HG03565 (cell line): ENCODE results near the gene OR51E2.
"Not testable (repeated sequence)": the region's sequence is repeated elsewhere in the genome, so short reads cannot be mapped to it uniquely, and the experiment has no call there.

ENCODE experiments used
- ATAC-seq: cut with Tn5 transposase; IDR thresholded peaks from one replicate; pipeline ENCODE4 v1.9.1; 2021; ENCODE audit warnings: mild to moderate bottlenecking, moderate library complexity; ENCODE audit not compliant: unreplicated experiment

The OR51E2 gene

DNA sequence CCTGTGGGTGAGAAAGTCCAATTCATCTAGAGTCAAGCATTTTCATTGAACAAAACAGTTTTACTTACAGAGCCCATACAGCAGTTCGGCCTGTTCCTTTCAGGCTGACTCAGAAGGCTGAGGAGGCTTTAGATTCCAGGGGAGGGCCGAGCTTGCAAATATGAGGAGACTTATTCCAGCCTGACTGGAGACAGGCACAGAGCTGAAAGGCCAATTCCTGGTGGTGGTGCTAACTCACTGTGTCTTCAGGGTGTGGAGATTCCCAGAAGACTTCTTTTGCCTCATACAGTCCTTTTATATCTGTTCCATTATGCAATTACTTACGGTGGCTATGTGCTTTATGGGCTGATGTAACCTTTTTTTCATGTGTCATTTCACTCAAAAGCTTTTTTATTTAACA is at the start of gene OR51E2:
TSS of gene OR51E2 (minus strand) at position 269 of the 400 bp plus-strand sequence. CDS start 15,142 bp downstream, outside the sequence.
- no peak for ATAC-seq

- no peak for ATAC-seq
These were observed 43.1 kb upstream of the OR51E2 start for GRCh38 chr11:4740735-4741134.

DNA sequence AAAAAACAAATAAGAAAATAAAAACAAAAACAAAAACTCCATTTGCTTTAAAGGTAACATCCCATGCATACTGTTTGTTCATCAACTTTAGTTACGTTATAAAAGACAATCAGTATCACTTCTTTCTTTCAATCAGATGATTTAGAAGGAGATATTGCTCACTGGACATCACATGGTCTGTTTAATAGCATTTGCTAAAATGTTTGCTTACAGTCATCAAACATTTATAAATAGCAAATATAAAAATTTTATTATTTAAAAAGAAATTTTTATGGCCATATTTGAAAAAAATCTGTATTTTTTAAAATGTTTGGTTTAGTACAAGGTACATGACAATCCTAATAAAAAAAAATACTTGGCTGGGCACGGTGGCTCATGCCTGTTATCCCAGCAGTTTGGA is 29.5 kb upstream of the OR51E2 start:
- ATAC-seq, result no peak

- not testable (repeated sequence) for ATAC-seq
These were observed 25.2 kb upstream of the OR51E2 start for GRCh38 chr11:4722616-4723534.

GRCh38 chr11:4714300-4714699 is 16.6 kb upstream of the OR51E2 start:
- no peak for ATAC-seq

GRCh38 chr11:4713241-4713640 is 15.6 kb upstream of the OR51E2 start:
- ATAC-seq, result no peak

DNA sequence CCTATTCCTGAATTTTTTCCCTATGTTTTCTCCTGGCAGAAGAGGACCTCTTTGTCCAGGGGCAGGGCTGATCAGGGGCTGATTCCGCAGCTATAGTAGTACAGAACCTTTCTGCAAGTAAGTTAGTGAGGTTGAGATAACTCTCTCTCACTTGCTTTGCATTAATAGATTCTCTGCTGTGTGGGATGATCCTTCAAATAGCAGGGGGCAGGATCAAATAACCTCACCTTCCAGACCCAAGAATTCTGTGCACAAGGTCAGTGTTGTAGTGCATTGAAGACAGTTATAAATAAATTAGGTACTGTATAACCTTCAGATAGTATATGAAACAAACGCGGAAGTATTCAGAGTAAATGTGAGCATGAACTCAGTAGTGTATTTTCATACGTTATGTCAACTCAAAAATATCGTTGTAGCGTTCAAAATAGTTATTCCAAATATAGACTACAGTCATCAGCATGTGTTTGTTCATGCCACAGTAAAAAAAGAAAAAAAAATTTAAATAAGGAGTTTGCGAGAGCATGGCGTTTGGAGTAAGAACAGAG is 7.2 kb upstream of the OR51E2 start:
- ATAC-seq, result no peak

- ATAC-seq, result no peak
These were observed 6.6 kb upstream of the OR51E2 start, which contains the start of gene MMP26 for GRCh38 chr11:4704054-4704789. Gene MMP26, plus strand, starts transcription at chr11:4704784.

- no peak for ATAC-seq
These were observed 2.8 kb upstream of the OR51E2 start for GRCh38 chr11:4700436-4700820.

- peak; percentile 92 for ATAC-seq
These were observed 2.2 kb upstream of the OR51E2 start for GRCh38 chr11:4699697-4700435.

DNA sequence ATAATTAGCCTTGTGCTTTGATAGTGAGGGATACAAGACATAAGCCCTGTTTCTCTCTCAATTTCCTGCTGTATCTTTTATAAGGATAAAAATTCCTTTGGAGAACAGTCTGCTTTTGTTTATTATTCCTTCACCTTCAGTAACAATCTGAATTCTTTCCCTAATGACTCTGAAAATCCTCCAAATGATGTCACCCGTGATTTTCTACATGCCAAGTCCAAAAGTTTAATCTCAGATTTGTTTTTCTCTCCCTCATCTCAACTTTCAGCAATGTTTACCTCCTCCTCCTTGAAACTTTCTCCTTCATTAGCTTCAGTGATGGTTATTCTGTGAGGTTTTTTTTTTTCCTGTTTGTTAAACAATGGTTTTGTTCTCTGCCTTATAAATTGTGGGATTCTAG is 2.2 kb downstream of the OR51E2 start:
- ATAC-seq, result no peak

GRCh38 chr11:4684631-4685285 is 12.9 kb downstream of the OR51E2 start:
- no peak for ATAC-seq

- ATAC-seq, result no peak
These were observed 14.8 kb downstream of the OR51E2 start for GRCh38 chr11:4682623-4683419.

DNA sequence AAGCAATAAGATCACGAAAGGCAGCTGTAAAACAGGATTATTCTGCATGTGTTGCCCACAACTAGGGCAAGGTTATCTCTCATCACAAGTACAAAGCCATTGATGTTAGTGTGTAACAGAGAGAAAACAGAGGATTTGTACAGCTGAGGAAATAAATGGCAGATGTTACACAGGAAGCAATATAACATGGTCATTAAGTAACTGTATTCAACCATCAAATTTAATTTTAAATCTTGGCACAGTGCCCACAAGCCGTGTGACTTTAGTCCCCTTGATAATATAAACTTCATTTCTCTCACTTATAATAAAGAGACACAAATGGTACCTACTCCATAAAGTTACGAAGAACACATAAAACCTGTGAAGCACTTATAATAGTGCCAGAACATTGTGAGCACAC is 17.3 kb downstream of the OR51E2 start:
- ATAC-seq, result no peak

DNA sequence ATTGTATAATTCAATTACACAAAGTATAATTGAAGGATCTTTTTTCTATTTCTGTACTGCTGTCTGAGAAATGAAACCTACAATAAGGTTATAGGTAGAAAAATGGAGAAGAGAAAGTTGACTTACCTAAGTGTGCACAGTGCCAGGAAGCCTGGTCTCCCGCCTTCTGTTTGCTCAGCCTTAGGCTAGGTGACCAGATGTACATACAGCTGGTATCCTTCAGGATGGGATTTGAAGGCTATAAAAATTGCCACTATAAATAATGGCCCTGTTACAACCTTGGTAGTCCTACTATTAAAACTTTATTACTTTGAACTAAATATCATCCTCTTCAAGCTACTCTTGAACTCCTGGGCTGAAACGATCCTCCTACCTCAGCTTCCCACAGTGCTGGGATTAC is 19.7 kb downstream of the OR51E2 start:
- no peak for ATAC-seq

GRCh38 chr11:4673781-4674180 is 23.9 kb downstream of the OR51E2 start:
- ATAC-seq, result no peak

DNA sequence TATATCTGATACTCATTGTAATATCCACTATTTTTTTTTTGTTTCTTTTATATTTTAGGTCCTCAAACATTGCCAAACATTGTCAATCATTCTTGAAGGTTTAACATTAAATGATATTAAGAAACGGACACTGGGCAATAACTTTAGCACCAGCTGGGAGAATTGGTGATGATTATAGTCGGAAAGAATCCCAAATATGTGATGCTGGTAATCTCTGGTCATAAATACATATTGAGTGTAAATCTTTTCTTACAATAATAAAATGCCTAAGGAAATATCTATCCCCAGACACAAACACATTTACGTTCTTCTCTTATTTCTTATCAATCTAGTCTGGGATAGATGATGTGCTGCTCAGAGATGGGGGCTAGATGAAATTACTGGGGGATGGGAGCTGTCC is 25.2 kb downstream of the OR51E2 start:
- no peak for ATAC-seq

GRCh38 chr11:4671741-4672140 is 25.9 kb downstream of the OR51E2 start:
- no peak for ATAC-seq

DNA sequence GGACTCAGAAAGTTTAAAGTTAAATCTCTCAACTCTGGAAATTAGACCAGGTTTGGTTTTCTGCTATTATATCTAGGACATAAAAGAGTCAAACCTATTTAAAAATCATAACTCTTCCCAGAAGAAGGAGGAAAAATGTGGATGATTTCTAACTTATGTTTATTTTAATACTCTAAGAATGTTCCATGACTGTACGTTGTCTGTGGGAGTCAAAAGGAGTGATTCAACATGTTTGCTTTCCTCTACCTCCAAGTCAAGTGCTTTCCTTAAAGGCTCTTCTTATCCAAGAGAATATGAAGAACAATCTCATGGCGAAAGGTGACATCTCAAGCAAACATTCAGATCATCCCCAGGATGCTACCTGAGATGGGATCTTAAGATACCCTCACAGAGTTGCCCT is 32.2 kb downstream of the OR51E2 start:
- no peak for ATAC-seq

- no peak for ATAC-seq
These were observed 32.9 kb downstream of the OR51E2 start for GRCh38 chr11:4664786-4665185.
